Omental fat pad (tissue), 4 donors: ENCODE measurements around the gene PDE10A. TPM values are rescaled to one million over a fixed set of nuclear protein-coding genes. Genes with fewer than 3 reads are reported as not detected.

ENCODE experiments used
- ATAC-seq: fragments of 150-250 bp; one replicate; pipeline ENCODE4 v1.9.1; 2016; ENCODE audit warnings: mild to moderate bottlenecking, moderate library complexity; ENCODE audit not compliant: low FRiP score
- DNase-seq: peaks from one replicate; pipeline ENCODE4 v3.0.0-alpha.2; 2019; ENCODE audit warnings: low spot score
- CTCF ChIP-seq, 3 donors: fragments of 450-650 bp; IDR thresholded peaks; one replicate each; pipeline ENCODE4 v1.5.1; 2016 to 2017; ENCODE audit warnings: antibody characterized with exemption in 3 of 3, mild to moderate bottlenecking in 3 of 3, moderate library complexity in 2 of 3
- total RNA-seq, 4 donors: library from RNA; depleted of rRNA; stranded (reverse); fragments of >200 nt; gene quantifications; one replicate each; pipeline ENCODE4 v1.1.0, GENCODE V29; 2016

Gene PDE10A
- total RNA-seq, 4 donors from 2014 or later = 9.1 to 75.3 (median 15.6) TPM

GRCh38 chr6:165321555-165322145 lies 341.4 kb downstream of the PDE10A start:
- ATAC-seq = no peak
- no peak for TF ChIP-seq CTCF (IDR thresholded peaks at IDR 0.05)
- DNase-seq = no peak

- ATAC-seq (no peak), DNase-seq (no peak)
- TF ChIP-seq CTCF (IDR thresholded peaks at IDR 0.05) = no peak
These were observed 341.9 kb downstream of the PDE10A start for GRCh38 chr6:165321150-165321549.

GRCh38 chr6:165317723-165318122 lies 345.3 kb downstream of the PDE10A start:
- no peak for ATAC-seq
- no peak for TF ChIP-seq CTCF (IDR thresholded peaks at IDR 0.05)
- no peak for DNase-seq

GRCh38 chr6:165308926-165309731 lies 353.9 kb downstream of the PDE10A start, which contains the start of gene C6orf118:
Gene C6orf118 (minus strand): TSS chr6:165309605. CDS start chr6:165309586, 19 bp downstream.
- TF ChIP-seq CTCF (IDR thresholded peaks at IDR 0.05) = no peak
- ATAC-seq = peak; percentile 92
- no peak for DNase-seq

- ATAC-seq (no peak), DNase-seq (no peak)
- TF ChIP-seq CTCF (IDR thresholded peaks at IDR 0.05) = no peak
These were observed 356.1 kb downstream of the PDE10A start for GRCh38 chr6:165306955-165307354.

- ATAC-seq = no peak
- no peak for TF ChIP-seq CTCF (IDR thresholded peaks at IDR 0.05)
- DNase-seq = no peak
These were observed 361.4 kb downstream of the PDE10A start for GRCh38 chr6:165301372-165302246.
